Measurements from ENCODE around the gene TPRX2. TPM values are rescaled to one million over a fixed set of nuclear protein-coding genes. Genes with fewer than 3 reads are reported as not detected.
"Not testable (repeated sequence)": the region's sequence is repeated elsewhere in the genome, so short reads cannot be mapped to it uniquely, and the experiment has no call there.

The TPRX2 gene
- total RNA-seq, 1 experiment from 2014 or later: not detected

DNA sequence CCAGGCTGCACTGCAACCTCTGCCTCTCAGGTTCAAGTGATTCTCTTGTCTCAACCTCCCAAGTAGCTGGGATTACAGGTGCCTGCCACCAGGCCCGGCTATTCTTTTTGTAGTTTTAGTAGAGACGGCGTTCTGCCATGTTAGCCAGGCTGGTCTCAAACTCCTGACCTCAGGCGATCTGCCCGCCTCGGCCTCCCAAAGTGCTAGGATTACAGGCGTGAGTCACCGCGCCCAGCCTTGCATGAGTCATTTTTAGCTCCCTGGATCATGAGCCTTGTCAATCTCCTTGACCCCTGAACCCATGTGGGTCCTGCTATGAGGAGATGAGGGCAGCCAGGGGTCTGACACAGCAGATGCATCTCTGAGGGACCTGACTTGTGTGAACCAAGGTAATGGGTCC is 804 bp upstream of the TPRX2 start:
- ChIA-PET CTCF (interaction anchor here (0.6 to 2.3 kb wide), 5 partner anchors 8 to 665 kb away, joined by 3 to 13 read pairs (median 4); no protein-coding TSS in a partner anchor), POLR2A (interaction anchor here (0.6 to 0.8 kb wide), 2 partner anchors 14 to 409 kb away, joined by 3 read pairs; no protein-coding TSS in a partner anchor)
- Histone ChIP-seq H2AFZ (ENCODE audit: low read depth, low read length, poor library complexity, severe bottlenecking) (peak overlapping the region; percentile 89), H3K4me1 (ENCODE audit: control insufficient read depth in 1 of 2, insufficient read depth in 2 of 2, low read length in 2 of 2) (peaks cover 17 to 20% of the 10 kb centered on the region in 2 experiments), H3K4me2 (ENCODE audit: low read length) (peak overlapping the region; percentile 69), H3K4me3 (replicated peaks in 1 of 2; ENCODE audit: low read depth in 1 of 2, low read length in 2 of 2) (peak overlapping the region in 1 of 2 experiments; percentile 34; a peak in 3 of 4 replicates), H3K9ac (ENCODE audit: low read length) (peak overlapping the region; percentile 2; the same call in 1 of the 2 replicates), H3K27ac (ENCODE audit: low read depth, low read length) (peak overlapping the region; percentile 27; the same call in 1 of the 2 replicates)
- ATAC-seq (peak; percentile 90), DNase-seq (ENCODE audit: low read depth, low spot score) (peak; percentile 65)
- H3K36me3 ChIP-seq (ENCODE audit: control insufficient read depth in 1 of 2, insufficient read depth in 2 of 2, low read length in 2 of 2); H4K20me1 ChIP-seq (ENCODE audit: insufficient read depth); intact Hi-C loops (cut with micrococcal nuclease); H3K27me3 ChIP-seq (ENCODE audit: insufficient read depth, low read length); H3K79me2 ChIP-seq (ENCODE audit: insufficient read depth, low read length); BruUV-seq (replicated peaks); H3K9me2 ChIP-seq (ENCODE audit: insufficient read depth); RAD21 ChIA-PET (ENCODE audit: low non-redundant PET in 1 of 2, low total read pairs in 2 of 2, uncharacterized antibody in 2 of 2, unreplicated experiment in 2 of 2); H3K9me3 ChIP-seq (ENCODE audit: control insufficient read depth in 1 of 2, insufficient read depth in 1 of 2, low read depth in 1 of 2, low read length in 2 of 2): not testable (repeated sequence)
- TF ChIP-seq CBX3 (IDR thresholded peaks at IDR 0.05; ENCODE audit: low read depth): peak; percentile 87
- TF ChIP-seq TCF7L2 (IDR thresholded peaks at IDR 0.05; ENCODE audit: borderline replicate concordance, extremely low read depth, insufficient read depth, insufficient read length): peak; percentile 44
- peak; percentile 95 for TF ChIP-seq FOSL1 (IDR thresholded peaks at IDR 0.05; ENCODE audit: low read depth)
- peak; percentile 58 for TF ChIP-seq SP1 (IDR thresholded peaks at IDR 0.05; ENCODE audit: low read depth)
- TF ChIP-seq, protein P1, sequence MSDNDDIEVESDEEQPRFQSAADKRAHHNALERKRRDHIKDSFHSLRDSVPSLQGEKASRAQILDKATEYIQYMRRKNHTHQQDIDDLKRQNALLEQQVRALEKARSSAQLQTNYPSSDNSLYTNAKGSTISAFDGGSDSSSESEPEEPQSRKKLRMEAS (IDR thresholded peaks at IDR 0.05): peak; percentile 35; the same call in 1 of the 2 replicates
- TF ChIP-seq SRF (IDR thresholded peaks at IDR 0.05; ENCODE audit: low read depth): peak; percentile 37; the same call in 1 of the 2 replicates
- peak; percentile 94 for TF ChIP-seq JUND (IDR thresholded peaks at IDR 0.05)

DNA sequence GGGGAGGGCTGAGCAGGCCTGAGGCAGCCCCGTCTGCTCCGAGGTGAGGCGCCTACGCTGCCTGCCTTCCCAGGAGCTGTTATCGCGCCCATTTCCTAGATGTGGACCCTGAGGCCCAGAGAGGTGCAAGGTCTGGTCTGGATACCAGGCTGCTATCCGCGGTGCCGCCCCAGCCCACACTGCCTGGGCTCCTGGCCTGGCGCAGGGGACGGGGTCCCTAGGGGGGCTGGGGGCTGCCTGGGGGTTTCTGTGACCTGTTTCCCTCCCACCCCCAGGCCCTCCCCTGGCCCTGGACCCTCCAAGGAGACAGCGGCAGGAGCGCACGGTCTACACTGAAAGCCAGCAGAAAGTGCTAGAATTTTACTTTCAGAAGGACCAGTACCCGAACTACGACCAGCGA is 803 bp downstream of the TPRX2 start:
- intact Hi-C loops (cut with micrococcal nuclease): loop anchor here (5.0 kb wide), 1 partner anchor 48 kb away; no protein-coding TSS in a partner anchor
- ATAC-seq; H3K4me3 ChIP-seq (replicated peaks in 1 of 2; ENCODE audit: low read depth in 1 of 2, low read length in 2 of 2): not testable (repeated sequence)

More for the DNA sequence above, 803 bp downstream of the TPRX2 start:
- H3K4me1 ChIP-seq (ENCODE audit: control insufficient read depth in 1 of 2, insufficient read depth in 2 of 2, low read length in 2 of 2): peaks cover 22 to 33% of the 10 kb centered on the region in 2 experiments
- H3K4me2 ChIP-seq (ENCODE audit: low read length); POLR2A ChIA-PET; DNase-seq (ENCODE audit: low read depth, low spot score); H3K36me3 ChIP-seq (ENCODE audit: control insufficient read depth in 1 of 2, insufficient read depth in 2 of 2, low read length in 2 of 2); BruUV-seq (replicated peaks); H3K27ac ChIP-seq (ENCODE audit: low read depth, low read length); RAD21 ChIA-PET (ENCODE audit: low non-redundant PET in 1 of 2, low total read pairs in 2 of 2, uncharacterized antibody in 2 of 2, unreplicated experiment in 2 of 2); H3K9me3 ChIP-seq (ENCODE audit: control insufficient read depth in 1 of 2, insufficient read depth in 1 of 2, low read depth in 1 of 2, low read length in 2 of 2); H4K20me1 ChIP-seq (ENCODE audit: insufficient read depth); CTCF ChIA-PET; H3K27me3 ChIP-seq (ENCODE audit: insufficient read depth, low read length); H2AFZ ChIP-seq (ENCODE audit: low read depth, low read length, poor library complexity, severe bottlenecking); H3K79me2 ChIP-seq (ENCODE audit: insufficient read depth, low read length); H3K9ac ChIP-seq (ENCODE audit: low read length); H3K9me2 ChIP-seq (ENCODE audit: insufficient read depth): not testable (repeated sequence)
